Right atrium auricular region (tissue), 2 donors: ENCODE data around the gene RIGI. TPM values are rescaled to one million over a fixed set of nuclear protein-coding genes. Genes with fewer than 3 reads are reported as not detected.

Experiments used
- DNase-seq: peaks from one replicate; pipeline ENCODE4 v3.0.0-alpha.2; 2019; ENCODE audit warnings: low spot score
- H3K27ac ChIP-seq, 2 donors: fragments of 200-600 bp; sonication (generic); 1 replicate in 1 of 2; 2 replicates in 1 of 2; pipeline ENCODE4 v1.5.1; 2016 to 2019
- H3K27me3 ChIP-seq, 2 donors: fragments of 200-600 bp; sonication (generic); one replicate each; pipeline versions ENCODE4 v1.5.1 to v1.6.0; 2017 to 2019
- H3K36me3 ChIP-seq: fragments of 200-600 bp; sonication (generic); one replicate; pipeline ENCODE4 v1.5.1; 2016
- H3K4me1 ChIP-seq, 2 donors: fragments of 200-600 bp; sonication (generic); one replicate each; pipeline versions ENCODE4 v1.5.1 to v1.6.0; 2017 to 2019
- H3K4me3 ChIP-seq, 2 donors: fragments of 200-600 bp; sonication (generic); 1 replicate in 1 of 2; 2 replicates in 1 of 2; pipeline ENCODE4 v1.5.1; 2017 to 2019; ENCODE audit warnings: mild to moderate bottlenecking in 1 of 2, moderate library complexity in 1 of 2
- H3K9me3 ChIP-seq, 2 donors: fragments of 200-600 bp; sonication (generic); one replicate each; pipeline ENCODE4 v1.5.1; 2019
- CTCF ChIP-seq, 2 donors: fragments of 200-600 bp; sonication (generic); IDR thresholded peaks; one replicate each; pipeline ENCODE4 v1.5.1; 2019; ENCODE audit warnings: antibody characterized with exemption in 2 of 2
- total RNA-seq, 2 donors: library from RNA; depleted of rRNA; stranded (reverse); fragments of >200 nt; gene quantifications; one replicate each; pipeline ENCODE4 v1.1.0, GENCODE V29; 2016

RIGI gene
- total RNA-seq, 2 donors from 2014 or later = 2.6 to 3.1 TPM

DNA sequence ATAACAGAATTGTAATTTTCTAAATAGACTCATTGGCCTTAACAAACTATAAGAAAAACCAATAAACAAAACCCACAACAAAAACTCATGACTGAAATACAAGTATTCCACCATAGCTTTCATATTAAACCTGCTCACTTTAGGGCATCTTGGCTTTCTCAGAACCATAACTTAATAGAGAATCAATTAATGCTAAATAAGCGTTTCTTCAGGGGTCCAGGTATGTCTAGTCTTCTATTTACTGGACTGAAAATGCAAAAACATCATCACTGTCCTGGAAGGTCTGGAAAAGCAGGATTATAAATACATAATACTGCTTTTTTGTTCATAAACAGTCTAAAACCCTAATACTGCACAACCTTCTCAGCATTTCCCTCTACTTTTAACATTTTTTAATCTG is 19.9 kb upstream of the RIGI start:
- Histone ChIP-seq H3K27me3 (no peaks in the 10 kb centered on the region), H3K4me3 (no peak overlapping the region), H3K9me3 (no peaks in the 10 kb centered on the region), H3K36me3 (peaks cover 28% of the 10 kb centered on the region), H3K27ac (no peak overlapping the region), H3K4me1 (peaks cover 0 to 12% of the 10 kb centered on the region in 2 donors)
- no peak for DNase-seq
- TF ChIP-seq CTCF (IDR thresholded peaks at IDR 0.05) = no peak

GRCh38 chr9:32543047-32543446 is 17.1 kb upstream of the RIGI start:
- Histone ChIP-seq H3K27me3 (no peaks in the 10 kb centered on the region), H3K27ac (no peak overlapping the region), H3K4me1 (no peaks in the 10 kb centered on the region), H3K4me3 (no peak overlapping the region), H3K9me3 (no peaks in the 10 kb centered on the region), H3K36me3 (peaks cover 28% of the 10 kb centered on the region)
- no peak for TF ChIP-seq CTCF (IDR thresholded peaks at IDR 0.05)
- no peak for DNase-seq

GRCh38 chr9:32533816-32534215 is 7.8 kb upstream of the RIGI start:
- no peaks in the 10 kb centered on the region for H3K27me3 ChIP-seq
- no peak for TF ChIP-seq CTCF (IDR thresholded peaks at IDR 0.05)
- H3K4me3 ChIP-seq = no peak overlapping the region
- no peaks in the 10 kb centered on the region for H3K4me1 ChIP-seq
- H3K27ac ChIP-seq = no peak overlapping the region
- peaks cover 0 to 4% of the 10 kb centered on the region in 2 donors for H3K9me3 ChIP-seq
- DNase-seq = no peak
- no peaks in the 10 kb centered on the region for H3K36me3 ChIP-seq

DNA sequence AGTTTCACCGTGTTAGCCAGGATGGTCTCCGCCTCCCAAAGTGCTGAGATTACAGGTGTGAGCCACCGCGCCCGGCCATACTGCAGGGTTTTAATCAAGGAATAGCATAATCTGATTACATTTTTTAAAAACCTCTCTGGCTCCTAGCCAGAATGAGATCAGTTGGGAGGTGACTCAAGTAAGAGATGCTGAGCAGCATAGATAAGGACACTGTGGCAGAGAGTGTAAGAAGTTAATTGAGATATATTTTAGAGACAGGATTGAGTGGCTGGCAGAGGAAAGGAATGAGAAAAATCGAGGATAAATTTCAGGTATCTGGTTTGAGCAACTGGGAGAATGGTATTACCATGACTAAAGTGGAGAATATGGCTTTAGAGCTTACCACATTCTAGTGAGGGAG is 7.3 kb upstream of the RIGI start:
- DNase-seq = no peak
- Histone ChIP-seq H3K27me3 (no peaks in the 10 kb centered on the region), H3K4me3 (no peak overlapping the region), H3K36me3 (no peaks in the 10 kb centered on the region), H3K27ac (no peak overlapping the region), H3K9me3 (peaks cover 0 to 4% of the 10 kb centered on the region in 2 donors), H3K4me1 (no peaks in the 10 kb centered on the region)
- TF ChIP-seq CTCF (IDR thresholded peaks at IDR 0.05) = no peak

DNA sequence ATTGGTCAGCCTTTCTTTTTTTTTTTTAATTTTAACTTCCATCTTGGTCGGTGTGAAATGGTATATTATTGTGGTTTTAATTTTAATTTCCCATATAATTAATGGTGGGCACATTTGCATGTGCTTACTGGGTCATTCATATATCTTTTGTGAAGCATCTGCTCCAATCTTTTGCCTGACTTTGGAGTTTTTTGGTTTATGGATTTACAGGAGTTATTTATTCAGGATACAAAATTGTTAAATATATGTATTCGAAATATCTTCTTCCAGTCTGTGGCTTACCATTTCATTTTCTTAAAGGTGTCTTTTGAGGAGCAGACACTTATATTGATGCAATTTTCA is 682 bp upstream of the RIGI start:
- Histone ChIP-seq H3K27ac (peak overlapping the region; percentile 83 to 88), H3K9me3 (peaks cover 0 to 4% of the 10 kb centered on the region in 2 donors), H3K27me3 (no peaks in the 10 kb centered on the region), H3K4me3 (peak overlapping the region; percentile 47 to 70), H3K36me3 (no peaks in the 10 kb centered on the region), H3K4me1 (peaks cover 0 to 31% of the 10 kb centered on the region in 2 donors)
- DNase-seq = no peak
- no peak for TF ChIP-seq CTCF (IDR thresholded peaks at IDR 0.05)

DNA sequence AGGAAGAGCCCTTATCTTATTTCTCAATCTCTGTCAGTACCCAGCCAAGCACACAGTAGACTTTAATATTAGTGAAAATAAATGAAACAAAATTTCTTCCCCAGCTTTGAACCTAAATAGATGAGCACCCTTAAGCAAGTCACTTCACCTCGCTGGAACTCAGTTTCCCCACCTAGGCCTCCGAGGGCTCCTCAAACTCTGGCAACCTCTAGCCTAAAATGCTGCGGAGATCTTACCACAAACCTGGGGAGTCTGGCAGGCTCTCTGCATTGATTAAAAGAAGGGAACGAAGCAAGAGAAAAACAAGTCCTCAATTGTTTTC is 326 bp downstream of the RIGI start:
- TF ChIP-seq CTCF (IDR thresholded peaks at IDR 0.05) = no peak
- H3K4me3 ChIP-seq = peak overlapping the region; percentile 47 to 70
- no peaks in the 10 kb centered on the region for H3K27me3 ChIP-seq
- H3K4me1 ChIP-seq = peaks cover 0 to 31% of the 10 kb centered on the region in 2 donors
- peaks cover 0 to 3% of the 10 kb centered on the region in 2 donors for H3K9me3 ChIP-seq
- peak overlapping the region; percentile 83 to 88 for H3K27ac ChIP-seq
- DNase-seq = no peak
- no peaks in the 10 kb centered on the region for H3K36me3 ChIP-seq
